Fibroblast of lung (primary cell): Measurements from ENCODE around the gene AFF2.

Experiments used
- CTCF ChIP-seq, 2 donors: IDR thresholded peaks in 1 of 2; conservative IDR thresholded peaks in 1 of 2; 1 replicate in 1 of 2; 2 replicates in 1 of 2; pipeline ENCODE4 v1.5.1; 2011 to 2012; ENCODE audit warnings: low read length in 2 of 2, control low read depth in 1 of 2, inconsistent platforms in 1 of 2, low read depth in 1 of 2, mild to moderate bottlenecking in 1 of 2
- EZH2 ChIP-seq: IDR thresholded peaks from 2 replicates; pipeline ENCODE4 v1.5.1; 2012; ENCODE audit warnings: low read length, control low read depth, mild to moderate bottlenecking; ENCODE audit errors: missing control alignments

- TF ChIP-seq CTCF (conservative IDR thresholded peaks at IDR 0.05 in 1 of 2, IDR thresholded peaks at IDR 0.05 in 1 of 2; ENCODE audit: low read depth in 1 of 2, low read length in 2 of 2): no peak
- no peak for TF ChIP-seq EZH2
Measured at GRCh38 chrX:148522006-148522405, 21.6 kb downstream of the AFF2 start.
